Measurements from ENCODE around the gene SHISA7. TPM values are rescaled to one million over a fixed set of nuclear protein-coding genes. Genes with fewer than 3 reads are reported as not detected.

SHISA7 gene
- total and polyA plus RNA-seq, 8 donors = not detected

- Histone ChIP-seq H3K4me3 (no peak overlapping the region), H3K27me3 (no peaks in the 10 kb centered on the region), H3K36me3 (no peaks in the 10 kb centered on the region), H3K27ac (peak overlapping the region in 1 of 5 donors; percentile 13), H3K4me1 (peaks cover 0 to 14% (median 12%) of the 10 kb centered on the region in 4 donors), H3K9me3 (no peaks in the 10 kb centered on the region)
- no peak for TF ChIP-seq EP300 (IDR thresholded peaks at IDR 0.05)
- TF ChIP-seq CTCF (IDR thresholded peaks at IDR 0.05) = peak in 5 of 7 experiments; percentile 89 to 100 (median 98)
- intact Hi-C loops (cut with DNase I; ENCODE audit: low total_unique reads) = loop anchor here (5.0 kb wide), 1 partner anchor 35 kb away; no protein-coding TSS in a partner anchor
- peak; percentile 75 to 84 for DNase-seq
- WGBS, 5 donors = 27 to 30% (median 29%) methylated on average over 27 to 29 of the region's 29 CpGs
These were observed 24.3 kb upstream of the SHISA7 start for GRCh38 chr19:55467236-55468053.

GRCh38 chr19:55466241-55466614 is 23.1 kb upstream of the SHISA7 start:
- Histone ChIP-seq H3K36me3 (no peaks in the 10 kb centered on the region), H3K4me1 (peaks cover 0 to 20% (median 18%) of the 10 kb centered on the region in 4 donors), H3K4me3 (no peak overlapping the region), H3K27ac (no peak overlapping the region), H3K9me3 (no peaks in the 10 kb centered on the region), H3K27me3 (no peaks in the 10 kb centered on the region)
- TF ChIP-seq POLR2AphosphoS5 (IDR thresholded peaks at IDR 0.05) = no peak
- no peak for TF ChIP-seq POLR2A (IDR thresholded peaks at IDR 0.05)
- TF ChIP-seq EP300 (IDR thresholded peaks at IDR 0.05) = no peak
- TF ChIP-seq CTCF (IDR thresholded peaks at IDR 0.05) = no peak
- intact Hi-C loops (cut with DNase I; ENCODE audit: low total_unique reads) = loop anchor here (5.0 kb wide), 1 partner anchor 36 kb away; no protein-coding TSS in a partner anchor
- no peak for DNase-seq
- 88 to 93% (median 92%) methylated on average over 4 of the region's 4 CpGs for WGBS, 5 donors

GRCh38 chr19:55465460-55466240 is 22.6 kb upstream of the SHISA7 start:
- DNase-seq = no peak
- H3K27me3 ChIP-seq = no peaks in the 10 kb centered on the region
- 75 to 80% (median 75%) methylated on average over 4 to 11 of the region's 11 CpGs for WGBS, 5 donors
- H3K27ac ChIP-seq = no peak overlapping the region
- intact Hi-C loops (cut with DNase I; ENCODE audit: low total_unique reads) = loop anchor here (5.0 kb wide), 1 partner anchor 37 kb away; no protein-coding TSS in a partner anchor
- TF ChIP-seq POLR2A (IDR thresholded peaks at IDR 0.05) = no peak
- TF ChIP-seq CTCF (IDR thresholded peaks at IDR 0.05) = no peak
- no peak for TF ChIP-seq POLR2AphosphoS5 (IDR thresholded peaks at IDR 0.05)
- TF ChIP-seq EP300 (IDR thresholded peaks at IDR 0.05) = no peak
- peaks cover 4 to 25% (median 24%) of the 10 kb centered on the region in 4 donors for H3K4me1 ChIP-seq
- H3K9me3 ChIP-seq = no peaks in the 10 kb centered on the region
- H3K36me3 ChIP-seq = no peaks in the 10 kb centered on the region
- no peak overlapping the region for H3K4me3 ChIP-seq

- Histone ChIP-seq H3K27me3 (no peaks in the 10 kb centered on the region), H3K4me3 (no peak within 1 kb of the TSS), H3K36me3 (no peaks in the 10 kb centered on the region), H3K4me1 (peaks cover 14 to 35% (median 33%) of the 10 kb centered on the region in 4 donors), H3K27ac (no peak within 1 kb of the TSS), H3K9me3 (no peaks in the 10 kb centered on the region)
- intact Hi-C loops (cut with DNase I; ENCODE audit: low total_unique reads) = loop anchor here (5.0 kb wide), 1 partner anchor 38 kb away; no protein-coding TSS in a partner anchor
- TF ChIP-seq EP300 (IDR thresholded peaks at IDR 0.05) = no peak
- no peak for DNase-seq
- WGBS, 5 donors = 60 to 84% (median 69%) methylated on average over 14 of the region's 14 CpGs
These were observed 21.6 kb upstream of the SHISA7 start, which contains the start of gene C19orf85 for GRCh38 chr19:55464662-55465054. Gene C19orf85 (minus strand): TSS chr19:55464751. CDS start chr19:55464554, 197 bp downstream.
